AG09319 (cell line): ENCODE measurements around the gene PTH2R.

Experiments
- DNase-seq: peaks from one replicate; pipeline ENCODE4 v3.0.0-alpha.2; 2010; ENCODE audit warnings: low read depth; ENCODE audit errors: extremely low read depth
- CTCF ChIP-seq: IDR thresholded peaks from 2 replicates; pipeline ENCODE4 v1.5.1; 2011; ENCODE audit warnings: low read depth, mild to moderate bottlenecking, inconsistent platforms, low read length, moderate library complexity

The PTH2R gene, protein sequence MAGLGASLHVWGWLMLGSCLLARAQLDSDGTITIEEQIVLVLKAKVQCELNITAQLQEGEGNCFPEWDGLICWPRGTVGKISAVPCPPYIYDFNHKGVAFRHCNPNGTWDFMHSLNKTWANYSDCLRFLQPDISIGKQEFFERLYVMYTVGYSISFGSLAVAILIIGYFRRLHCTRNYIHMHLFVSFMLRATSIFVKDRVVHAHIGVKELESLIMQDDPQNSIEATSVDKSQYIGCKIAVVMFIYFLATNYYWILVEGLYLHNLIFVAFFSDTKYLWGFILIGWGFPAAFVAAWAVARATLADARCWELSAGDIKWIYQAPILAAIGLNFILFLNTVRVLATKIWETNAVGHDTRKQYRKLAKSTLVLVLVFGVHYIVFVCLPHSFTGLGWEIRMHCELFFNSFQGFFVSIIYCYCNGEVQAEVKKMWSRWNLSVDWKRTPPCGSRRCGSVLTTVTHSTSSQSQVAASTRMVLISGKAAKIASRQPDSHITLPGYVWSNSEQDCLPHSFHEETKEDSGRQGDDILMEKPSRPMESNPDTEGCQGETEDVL

GRCh38 chr2:208406474-208407451, at the start of gene PTH2R:
TSS of gene PTH2R (plus strand) at chr2:208406792. CDS start at chr2:208407044, 252 bp downstream.
- TF ChIP-seq CTCF: no peak
- no peak for DNase-seq

- no peak for DNase-seq
- TF ChIP-seq CTCF: no peak
These were observed 49.6 kb upstream of the PTH2R start for GRCh38 chr2:208356846-208357574.

DNA sequence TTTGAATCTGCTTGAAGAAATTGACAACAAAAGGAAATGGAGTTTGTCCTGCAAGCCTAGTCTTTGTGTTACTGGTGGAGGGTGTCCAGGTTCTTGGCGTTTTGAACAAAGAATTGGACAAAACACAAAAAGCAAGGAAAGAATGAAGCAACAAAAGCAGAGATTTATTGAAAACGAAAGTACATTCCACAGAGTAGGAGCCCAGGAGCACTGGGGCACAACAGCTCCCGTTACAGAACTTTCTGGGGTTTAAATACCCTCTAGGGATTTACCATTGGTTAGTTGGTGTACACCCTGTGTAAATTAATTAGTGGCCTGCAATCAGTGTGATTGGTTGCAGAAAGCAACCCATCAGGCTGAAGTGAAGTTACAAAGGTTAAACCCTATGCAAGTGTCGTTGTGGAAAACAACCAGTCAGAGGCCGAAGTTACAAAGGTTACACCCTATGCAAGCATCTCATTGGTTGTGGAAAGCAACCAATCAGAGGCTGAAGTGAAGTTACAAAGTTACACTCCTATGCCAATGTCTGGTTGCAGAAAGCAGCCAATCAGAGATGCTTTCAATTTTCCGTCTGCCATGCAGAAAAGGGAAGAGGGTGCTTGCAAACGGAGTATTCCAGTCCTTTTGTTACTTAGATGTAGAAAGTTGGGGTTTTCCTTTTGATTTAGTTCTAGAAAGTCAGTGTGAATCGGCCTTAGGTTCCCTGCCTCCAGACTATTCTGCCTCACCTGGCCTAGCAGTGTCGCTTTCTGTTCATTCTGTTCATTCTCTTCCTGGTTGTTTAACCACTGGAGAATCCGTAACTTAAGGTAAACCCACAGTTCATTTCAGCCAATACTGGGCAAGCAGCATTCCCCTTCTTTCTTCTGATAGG, 47.6 kb upstream of the PTH2R start:
- TF ChIP-seq CTCF: no peak
- DNase-seq: no peak

GRCh38 chr2:208359632-208359986, 47.0 kb upstream of the PTH2R start:
- TF ChIP-seq CTCF: no peak
- DNase-seq: no peak

- no peak for DNase-seq
- no peak for TF ChIP-seq CTCF
These were observed 46.1 kb upstream of the PTH2R start for GRCh38 chr2:208360259-208361076.

- no peak for TF ChIP-seq CTCF
- DNase-seq: no peak
These were observed 45.5 kb upstream of the PTH2R start for GRCh38 chr2:208361077-208361441.
